Activated T-cell treated with anti-CD3 and anti-CD28 coated beads for 1 hour (primary cell): ENCODE measurements around the gene IL19.
"Not testable (repeated sequence)": the region's sequence is repeated elsewhere in the genome, so short reads cannot be mapped to it uniquely, and the experiment has no call there.

Experiments used
- DNase-seq: peaks from one replicate; pipeline ENCODE4 v3.0.0-alpha.2; 2020; ENCODE audit warnings: low read depth

IL19 gene

DNA sequence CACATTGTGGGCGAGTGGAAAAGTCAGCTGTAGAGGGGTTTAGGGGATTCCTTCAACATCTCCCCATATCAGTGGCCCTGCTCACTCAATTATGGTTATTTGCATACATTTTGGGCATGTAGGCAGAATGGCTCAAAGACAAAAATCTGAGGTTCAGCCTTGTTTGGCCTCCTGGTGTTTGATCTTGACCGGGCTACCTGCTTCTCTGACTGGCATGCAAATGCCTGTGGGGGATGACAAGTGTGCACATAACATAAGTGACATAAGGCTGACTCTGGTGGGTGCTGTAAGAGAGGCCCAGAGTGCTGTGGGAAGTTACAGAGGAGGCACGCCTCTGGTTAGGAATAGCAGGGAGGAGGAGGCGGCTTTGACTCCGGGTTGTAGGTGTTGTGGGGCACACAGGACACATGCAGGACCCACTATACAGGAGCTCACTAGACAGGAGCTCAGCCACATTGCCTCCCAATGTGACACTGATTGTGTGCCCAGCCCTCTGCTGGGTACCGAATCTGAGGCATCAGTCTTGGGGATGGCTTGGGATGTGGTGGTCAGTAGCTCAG is 29.4 kb upstream of the IL19 start:
- no peak for DNase-seq

DNA sequence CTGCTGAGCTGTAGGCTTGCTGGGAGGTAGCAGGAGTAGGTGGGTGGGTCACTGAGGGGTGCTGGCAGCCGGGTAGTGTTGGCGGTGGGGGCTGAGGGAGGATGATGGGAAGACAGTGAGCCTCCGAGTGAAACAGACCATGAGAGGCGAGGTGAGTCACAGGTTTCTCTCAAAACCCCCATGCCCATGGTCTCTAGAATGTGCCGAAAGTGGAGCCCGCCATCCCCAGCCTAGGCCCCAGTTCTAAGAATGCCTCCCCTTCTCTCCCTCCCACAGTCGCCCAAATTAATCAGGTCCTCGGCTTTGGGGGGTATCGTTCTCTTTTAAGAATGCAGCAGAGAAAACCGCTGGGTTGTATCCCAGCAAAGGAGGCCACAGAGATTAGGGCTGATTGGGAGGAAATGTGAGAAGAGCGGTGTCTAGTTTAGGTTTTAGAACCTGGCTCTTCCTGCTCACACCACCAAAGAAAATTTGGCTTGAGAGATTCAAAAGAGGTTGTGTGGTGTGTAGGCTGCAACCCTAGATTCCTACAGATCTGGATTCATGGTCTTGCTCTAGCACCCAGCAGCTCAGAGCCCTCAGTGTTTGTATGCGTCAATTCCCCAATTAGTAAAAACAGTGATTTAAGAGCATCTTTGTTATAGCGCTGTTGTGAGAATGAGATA is 27.7 kb upstream of the IL19 start:
- DNase-seq, result no peak

GRCh38 chr1:206744683-206745082 is 25.9 kb upstream of the IL19 start:
- no peak for DNase-seq

- DNase-seq, result no peak
Measured at GRCh38 chr1:206745301-206745700, 25.3 kb upstream of the IL19 start.

GRCh38 chr1:206748348-206749030 is 22.1 kb upstream of the IL19 start:
- DNase-seq, result no peak

DNA sequence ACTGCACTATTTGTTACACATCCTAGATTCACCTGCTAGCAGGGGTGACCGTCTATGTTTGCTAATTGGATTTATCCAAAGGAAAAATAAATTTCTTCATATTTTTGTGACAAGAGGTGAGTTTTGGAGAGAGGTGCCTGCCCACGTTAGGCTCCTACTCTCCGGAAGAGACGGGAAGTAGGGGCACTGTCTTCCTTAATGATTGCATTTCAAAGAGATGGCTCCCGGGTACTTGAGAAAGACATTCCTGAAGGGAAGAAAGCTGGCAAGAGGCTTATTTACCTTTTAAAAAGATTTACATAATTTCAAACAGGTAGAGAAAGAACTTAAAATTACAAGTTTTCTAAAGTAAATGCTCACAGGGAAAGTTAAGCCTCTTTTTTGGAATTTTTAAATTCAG is 18.7 kb upstream of the IL19 start:
- no peak for DNase-seq

DNA sequence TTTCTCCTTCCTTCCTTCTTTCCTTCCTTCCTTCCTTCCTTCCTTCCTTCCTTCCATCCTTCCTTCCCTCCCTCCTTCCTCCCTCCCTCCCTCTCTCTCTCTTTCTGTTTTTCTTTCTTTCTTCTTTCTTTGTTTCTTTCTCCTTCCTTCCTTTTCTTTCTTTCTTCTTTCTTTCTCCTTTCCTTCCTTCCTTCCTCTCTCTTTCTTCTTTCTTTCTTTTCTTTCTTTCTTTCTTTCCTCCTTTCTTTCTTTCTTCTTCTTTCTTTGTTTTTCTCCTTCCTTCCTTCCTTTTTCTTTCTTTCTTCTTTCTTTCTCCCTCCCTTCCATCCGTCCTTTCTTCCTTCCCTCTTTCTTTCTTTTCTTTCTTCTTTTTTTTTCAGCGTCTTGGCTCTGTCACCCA is 18.1 kb upstream of the IL19 start:
- DNase-seq, result no peak

DNA sequence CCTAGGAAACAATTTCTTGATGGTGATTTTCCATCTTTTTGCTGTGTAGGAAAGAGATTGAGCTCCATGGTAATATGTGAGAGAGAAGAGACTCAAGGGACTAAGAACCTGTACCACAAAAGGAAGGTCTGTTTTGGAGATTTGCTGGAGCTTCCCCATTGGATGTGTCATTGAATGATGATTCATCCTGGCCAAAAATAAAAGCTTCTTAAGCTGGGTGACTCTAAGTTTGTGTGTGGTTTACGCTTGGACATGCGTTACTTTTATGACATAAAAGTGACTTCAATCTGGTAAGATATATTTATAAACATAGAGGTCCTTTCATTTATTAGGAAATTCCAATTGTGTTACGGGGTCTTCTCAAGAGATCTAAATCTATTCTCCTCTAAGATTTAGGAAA is 17.4 kb upstream of the IL19 start:
- no peak for DNase-seq

- DNase-seq, result no peak
Measured at GRCh38 chr1:206754011-206754410, 16.6 kb upstream of the IL19 start.

DNA sequence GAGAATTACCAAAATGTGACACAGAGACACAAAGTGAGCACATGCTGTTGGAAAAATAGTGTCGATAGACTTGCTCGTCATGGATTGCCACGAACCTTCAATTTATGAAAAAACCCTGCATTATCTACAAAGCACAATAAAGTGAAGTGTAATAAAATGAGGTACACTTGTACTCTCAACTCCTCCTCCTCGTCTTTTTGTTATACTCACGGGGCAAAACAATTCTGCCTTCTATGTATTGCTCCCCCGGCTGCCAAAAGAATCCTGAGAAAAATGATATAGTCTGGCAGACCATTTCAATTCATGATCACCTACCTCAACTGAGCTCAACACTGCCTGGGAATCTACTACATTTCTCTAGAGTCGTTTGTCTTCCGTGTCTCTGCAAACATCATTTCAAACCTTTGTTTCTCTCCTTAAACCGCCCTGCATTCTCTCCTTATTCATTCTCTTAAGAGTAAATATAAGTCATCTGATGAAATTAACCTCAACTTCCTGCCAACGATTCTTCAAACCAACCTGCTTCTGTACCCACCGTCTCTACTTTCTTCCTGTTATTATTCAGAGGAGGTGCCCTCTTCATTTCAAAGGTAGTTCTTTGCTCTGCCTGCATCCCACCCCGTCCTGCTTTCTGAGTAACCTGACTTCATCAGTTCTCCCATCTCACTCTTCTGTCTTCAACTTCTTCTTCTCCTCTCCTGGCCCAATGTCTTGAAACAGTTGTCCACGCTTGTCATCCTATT is 12.9 kb upstream of the IL19 start:
- no peak for DNase-seq

DNA sequence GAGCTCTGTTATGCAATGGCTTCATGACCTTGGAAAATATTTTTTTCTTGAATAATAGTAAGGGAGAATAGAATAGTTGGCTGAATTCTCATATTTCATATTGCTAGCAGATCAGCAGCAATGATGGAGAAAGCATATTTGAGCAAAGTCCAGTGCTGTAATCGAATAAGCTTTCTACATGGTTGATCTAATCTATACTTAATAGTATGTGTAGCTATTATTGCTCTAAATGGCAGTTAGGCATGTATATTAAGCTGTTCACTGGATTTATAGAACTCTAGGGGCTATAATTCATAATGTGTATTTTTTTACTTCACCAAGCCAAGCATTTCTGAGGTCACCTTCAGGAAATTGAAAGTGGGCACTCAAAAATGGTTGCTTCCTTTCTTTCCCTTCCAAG is 10.0 kb upstream of the IL19 start:
- DNase-seq, result no peak

DNA sequence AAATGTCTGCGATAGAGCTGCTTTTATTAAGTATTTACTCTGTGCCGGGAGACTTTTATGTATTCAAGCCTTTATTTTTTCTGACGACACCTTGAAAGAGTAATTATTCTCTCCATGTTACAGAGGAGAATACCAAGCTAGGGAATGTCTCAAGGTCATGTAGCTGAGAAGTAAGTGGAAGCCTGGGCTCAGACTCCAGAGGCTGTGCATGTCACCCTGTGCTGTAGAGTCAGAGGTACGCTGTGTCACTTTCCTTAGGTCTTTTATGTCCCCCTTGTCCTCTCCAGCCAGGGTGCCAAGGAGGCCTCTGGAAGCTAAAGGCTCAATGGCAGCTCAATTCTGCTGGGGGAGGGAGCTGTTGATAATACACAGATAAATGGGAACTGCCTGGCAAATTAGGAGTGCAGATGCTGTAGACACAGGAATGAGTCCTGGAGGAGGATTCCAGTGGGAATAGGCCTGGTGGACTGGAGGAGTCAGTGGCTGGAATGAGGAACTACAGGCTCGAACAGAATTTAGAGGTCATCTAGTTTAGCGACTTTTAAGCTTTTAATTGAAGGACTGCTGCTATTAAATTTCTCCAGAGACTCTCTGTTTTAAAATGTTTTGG is 9.3 kb upstream of the IL19 start:
- no peak for DNase-seq

DNA sequence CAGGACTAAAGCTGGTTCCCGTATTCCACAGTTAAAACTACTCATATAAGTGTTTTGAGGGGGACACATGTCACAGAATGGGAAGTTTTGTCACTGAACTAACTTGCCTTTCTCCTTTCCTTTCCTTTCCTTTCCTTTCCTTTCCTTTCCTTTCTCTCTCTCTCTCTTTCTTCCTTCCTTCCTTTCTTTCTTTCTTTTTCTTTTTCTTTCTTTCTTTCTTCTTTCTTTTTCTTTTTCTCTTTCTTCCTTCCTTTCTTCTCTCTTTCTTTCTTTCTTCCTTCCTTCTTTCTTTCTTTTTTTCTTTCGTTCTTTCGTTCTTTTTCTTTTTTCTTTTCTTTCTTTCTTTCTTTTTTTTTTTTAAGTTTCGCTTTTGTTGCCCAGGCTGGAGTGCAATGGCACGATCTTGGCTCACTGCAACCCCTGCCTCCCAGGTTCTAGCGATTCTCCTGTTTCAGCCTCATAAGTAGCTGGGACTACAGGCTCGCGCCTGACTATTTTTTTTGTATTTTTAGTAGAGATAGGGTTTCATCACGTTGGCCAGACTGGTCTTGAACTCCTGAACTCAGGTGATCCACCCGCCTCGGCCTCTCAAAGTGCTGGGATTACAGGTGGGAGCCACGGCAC is 7.7 kb upstream of the IL19 start:
- not testable (repeated sequence) for DNase-seq

GRCh38 chr1:206765771-206766170 is 4.8 kb upstream of the IL19 start:
- DNase-seq, result not testable (repeated sequence)

GRCh38 chr1:206766251-206766856 is 4.2 kb upstream of the IL19 start:
- DNase-seq, result peak; percentile 50

DNA sequence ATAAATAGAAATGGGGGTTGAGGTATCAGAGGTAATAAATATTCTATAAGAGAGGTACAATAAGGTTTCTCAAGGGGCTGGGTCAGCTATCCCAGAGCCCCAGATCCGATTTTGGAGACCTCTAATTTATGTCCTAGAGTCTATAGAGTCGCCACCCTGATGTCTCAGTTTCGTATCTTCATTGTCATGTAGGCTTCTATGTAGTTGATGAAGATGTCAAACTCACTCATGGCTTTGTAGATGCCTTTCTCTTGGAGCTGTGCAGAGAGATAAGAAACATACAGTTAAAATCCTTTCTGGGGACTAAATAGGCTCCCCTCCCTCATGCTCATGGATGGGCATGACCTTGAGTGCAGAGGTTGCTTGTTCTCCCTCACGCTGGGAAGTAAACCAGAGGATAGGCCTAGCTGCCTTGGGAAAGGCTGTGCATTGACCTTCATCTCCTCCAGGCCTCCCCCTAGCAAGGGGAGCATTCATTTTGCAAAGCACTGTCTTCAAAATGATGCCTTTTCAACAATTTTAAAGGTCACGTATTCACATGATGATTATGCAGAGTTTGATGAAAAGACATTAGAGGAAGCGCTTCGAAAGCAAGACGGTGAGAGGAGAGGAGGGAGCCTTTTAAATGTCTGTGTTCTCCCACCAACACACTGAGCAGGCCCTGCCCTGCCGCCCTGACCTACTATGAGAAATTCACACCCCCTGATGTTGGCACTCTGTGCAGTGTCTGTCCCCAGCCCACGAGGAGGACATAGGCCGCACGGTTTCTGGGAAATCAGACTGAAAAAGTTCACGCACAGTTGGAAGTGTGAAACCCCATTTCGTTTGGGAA is 1.9 kb upstream of the IL19 start:
- no peak for DNase-seq

DNA sequence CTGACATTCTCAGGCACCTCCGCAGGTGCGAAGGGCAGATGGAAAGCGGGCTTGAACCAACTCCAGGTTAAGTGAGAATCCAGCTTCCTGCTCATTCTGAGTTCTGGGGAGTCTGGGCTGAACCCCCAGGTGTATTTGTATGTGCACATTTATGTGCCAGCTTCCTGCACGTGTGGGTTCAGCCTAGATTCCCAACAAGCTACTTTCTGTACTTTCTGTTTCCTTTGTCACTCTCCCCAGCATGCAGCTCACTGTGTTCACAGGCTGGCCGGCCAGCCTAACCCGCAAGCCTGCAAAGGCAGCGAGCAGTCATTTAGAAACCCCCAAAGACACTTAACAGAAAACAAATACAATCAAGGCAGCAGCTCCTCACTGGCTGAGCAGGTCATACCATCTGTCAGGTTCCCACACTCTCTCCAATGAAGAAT is 1.3 kb upstream of the IL19 start:
- DNase-seq, result peak; percentile 16

- no peak for DNase-seq
Measured at GRCh38 chr1:206771338-206771692, 742 bp downstream of the IL19 start.

DNA sequence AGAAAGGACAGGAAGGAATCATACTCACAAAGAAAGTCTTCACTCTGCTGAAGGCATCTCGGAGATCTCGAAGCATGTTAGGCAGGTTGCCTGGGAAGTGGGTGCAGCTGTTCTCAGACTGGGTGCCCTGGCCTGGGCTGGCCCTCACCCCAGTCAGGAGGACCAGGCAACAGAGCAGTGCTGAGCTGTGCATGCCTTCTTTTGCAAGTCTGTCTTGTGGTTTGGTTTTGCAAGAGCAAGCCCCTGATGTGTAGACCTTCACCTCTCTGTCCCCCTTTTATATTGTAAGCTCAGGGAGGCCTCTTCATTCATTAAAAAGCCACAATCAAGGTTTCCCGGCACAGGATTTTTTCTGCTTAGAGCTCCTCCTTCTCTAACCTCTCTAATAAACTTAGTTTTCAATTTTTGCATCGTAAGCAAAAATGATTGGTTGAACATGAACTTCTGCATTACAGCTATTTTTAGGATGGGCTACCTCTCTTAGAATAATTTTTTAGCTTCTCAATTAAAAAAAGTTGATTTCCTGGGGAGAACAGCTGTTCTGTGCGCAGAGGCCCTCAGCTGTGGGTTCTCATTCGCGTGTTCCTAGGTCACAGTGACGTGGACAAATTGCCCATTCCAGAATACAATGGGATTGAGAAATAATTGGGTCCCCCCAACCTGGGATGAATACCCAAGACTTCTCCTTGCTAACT is 1.8 kb downstream of the IL19 start, which contains the start of gene IL10:
Gene IL10 (minus strand): TSS at position 252 of the 695 bp plus-strand sequence. CDS start 59 bp downstream, at position 193.
- DNase-seq, result no peak

GRCh38 chr1:206774093-206774492 is 3.5 kb downstream of the IL19 start:
- no peak for DNase-seq
